Stimulated activated CD4-positive, alpha-beta T cell treated with anti-CD3 and anti-CD28 coated beads, Interleukin-2, amount 100 ng/mL, for 24 hours (primary cell): ENCODE results near the gene PMM2.

Experiments used
- DNase-seq, 2 donors: peaks; one replicate each; pipeline ENCODE4 v3.0.0-alpha.2; 2020

The PMM2 gene

DNA sequence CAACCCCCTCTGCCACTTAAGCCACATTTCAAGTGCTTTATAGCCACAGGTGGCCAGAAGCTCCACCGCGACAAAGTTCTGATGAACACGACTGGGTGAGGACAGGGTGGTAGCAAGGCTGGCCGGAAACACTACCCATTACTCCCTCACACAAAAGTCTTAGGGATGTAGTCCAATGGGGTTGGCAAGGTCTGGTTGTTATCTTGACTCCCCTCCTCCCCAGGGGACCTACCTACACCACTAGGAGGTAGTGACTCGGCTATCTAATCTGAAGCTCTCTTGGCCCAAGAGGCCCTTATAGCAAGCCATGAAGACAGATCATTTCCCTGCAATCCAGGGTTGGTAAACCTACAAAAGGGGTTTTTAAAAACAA lies 92.9 kb downstream of the PMM2 start:
- no peak for DNase-seq

DNA sequence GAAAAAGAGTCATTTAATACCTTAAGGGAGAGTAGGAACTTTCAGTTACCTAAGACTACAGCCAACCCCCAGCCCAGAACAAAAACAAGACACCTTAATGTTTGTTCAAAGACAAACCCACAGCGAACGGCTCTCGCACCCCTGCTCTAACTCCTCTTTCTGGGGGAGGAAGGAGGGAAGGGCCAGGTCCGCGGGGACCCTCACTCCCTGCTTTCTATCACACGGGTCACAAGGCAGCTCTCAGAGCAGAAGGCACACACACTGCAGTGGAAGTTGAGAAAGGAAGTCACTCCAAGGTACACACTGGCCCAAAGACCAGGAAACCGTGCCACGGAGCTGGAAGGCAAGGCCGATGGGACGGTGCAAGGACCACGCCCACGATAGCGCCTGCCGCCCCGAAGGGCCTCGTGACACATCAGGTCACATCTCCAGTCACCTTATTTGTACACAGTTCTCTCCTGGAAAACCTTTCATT lies 94.5 kb downstream of the PMM2 start:
- DNase-seq = no peak

DNA sequence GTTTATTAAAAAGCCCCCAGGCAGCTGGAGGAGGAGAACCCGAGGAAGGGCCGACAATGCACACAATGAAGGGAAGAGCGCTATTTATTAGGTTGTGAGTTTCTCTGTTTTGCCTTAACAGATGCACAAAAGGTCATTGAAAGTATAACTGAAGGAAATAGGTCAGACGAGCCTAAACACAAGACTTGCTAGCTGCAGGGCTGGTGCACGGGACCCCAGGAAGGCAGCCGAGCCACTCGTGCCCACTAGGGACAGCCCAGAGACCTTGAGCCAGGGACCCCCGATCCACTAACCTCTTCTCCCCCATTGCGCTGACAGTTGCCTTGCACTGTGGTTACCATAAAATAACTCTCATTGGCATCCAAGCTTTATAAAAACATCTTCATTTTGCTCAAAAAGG lies 95.8 kb downstream of the PMM2 start:
- no peak for DNase-seq

DNA sequence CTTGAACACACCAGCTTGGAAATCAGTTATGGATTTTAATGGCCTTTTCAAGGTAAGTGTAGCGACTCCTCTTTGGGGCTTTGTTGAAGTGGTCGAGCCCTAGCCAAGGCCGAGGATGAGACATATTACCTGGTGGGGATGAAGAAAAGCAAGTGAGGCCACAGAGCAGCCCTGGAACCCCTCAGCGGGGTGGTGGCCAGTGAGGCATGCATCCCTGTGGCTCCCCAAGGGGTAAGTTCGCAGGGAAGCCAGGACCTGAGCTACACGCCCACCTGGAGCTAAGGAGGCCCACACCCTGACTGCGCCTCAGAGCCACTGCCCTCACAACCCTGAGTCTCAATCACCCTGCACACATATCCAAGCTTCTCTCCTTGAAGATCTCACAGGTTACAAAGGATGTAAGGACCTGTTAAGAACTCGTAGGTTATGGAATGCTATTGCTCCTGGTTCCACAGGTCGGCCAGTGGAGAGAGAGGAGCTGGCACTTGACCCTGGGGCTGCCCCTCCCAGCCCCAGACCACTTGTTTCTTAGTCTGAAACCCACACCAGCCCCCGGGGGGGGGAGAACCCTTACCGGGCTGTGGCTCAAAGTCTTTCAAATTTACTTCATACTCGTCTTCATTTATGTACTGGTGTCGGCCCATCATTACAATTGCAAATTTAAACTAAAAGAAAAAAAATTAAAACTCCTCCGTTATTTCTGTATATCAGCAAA lies 96.5 kb downstream of the PMM2 start:
- no peak for DNase-seq

DNA sequence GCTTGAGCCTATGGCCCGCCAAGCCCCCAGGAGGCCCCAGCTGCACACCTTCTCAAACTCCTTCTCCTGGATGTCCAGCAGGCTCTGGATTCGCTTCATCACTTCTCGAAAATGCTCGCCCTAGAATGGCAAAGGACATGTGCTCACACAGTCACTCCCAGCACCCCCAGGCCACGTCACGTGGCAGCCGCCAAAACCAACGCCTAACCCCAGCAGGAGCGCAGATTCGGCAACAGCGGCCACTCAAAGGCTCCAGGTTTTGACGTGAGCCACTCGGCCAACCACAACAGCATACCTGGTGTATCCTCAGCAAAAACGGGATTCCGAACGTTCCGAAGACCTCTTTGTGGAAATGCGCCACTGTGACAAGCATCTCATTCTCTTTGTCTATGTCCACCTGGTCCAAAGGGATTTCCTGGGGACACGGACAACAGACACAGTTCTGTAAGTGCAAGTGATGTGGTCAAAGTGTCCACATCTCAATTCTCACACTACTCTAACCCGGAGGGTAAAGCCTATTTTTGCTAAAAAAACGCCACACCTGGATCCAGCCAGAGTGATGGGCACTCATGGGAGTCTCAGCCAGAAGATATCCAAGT lies 97.2 kb downstream of the PMM2 start:
- no peak for DNase-seq

DNA sequence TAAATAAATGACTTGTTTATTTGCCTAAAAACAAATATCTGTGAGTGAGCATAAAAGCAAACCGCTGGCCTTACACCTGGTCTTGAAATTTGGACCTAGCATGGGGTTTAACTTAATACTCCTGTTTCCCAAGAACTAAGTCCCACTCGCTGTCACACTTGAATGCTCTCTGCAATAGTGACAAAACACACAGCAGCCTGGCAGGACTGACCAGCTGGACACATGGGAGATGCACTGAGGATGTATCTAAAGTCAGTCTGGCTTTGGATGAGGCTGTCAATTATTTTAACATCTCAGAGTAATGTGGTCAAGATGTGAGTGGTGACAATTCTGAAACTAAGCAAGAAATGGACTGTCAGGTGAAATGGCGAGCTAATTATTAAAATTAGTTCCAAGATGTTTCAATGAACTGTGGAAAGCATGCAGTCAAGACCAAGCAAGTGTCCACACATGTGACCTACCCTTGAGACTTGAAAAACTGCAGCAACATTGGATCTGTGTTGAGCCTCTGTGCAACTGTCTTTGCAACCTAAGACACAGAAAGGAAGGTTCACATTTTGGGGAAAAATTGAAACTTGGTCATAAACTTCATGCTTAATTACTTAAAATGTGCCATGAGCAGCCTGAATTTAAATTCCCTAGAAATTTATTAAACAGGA lies 101.2 kb downstream of the PMM2 start:
- DNase-seq = no peak
